ENCODE measurements around the gene ALDH1B1. TPM values are rescaled to one million over a fixed set of nuclear protein-coding genes. Genes with fewer than 3 reads are reported as not detected.
A peak's percentile ranks its signal among the peaks of the same experiment; 100 is the strongest.

The ALDH1B1 gene
- total and polyA plus RNA-seq, 2 of the 13 experiments (the other 11 are each of a cell fraction or from before 2014, with no cell fraction given) = 45.1 to 125 TPM

GRCh38 chr9:38437193-38437823, 44.8 kb downstream of the ALDH1B1 start (continued):
- TF ChIP-seq RERE (CRISPR knock-in tag; IDR thresholded peaks at IDR 0.05; ENCODE audit: low read depth) (peak; percentile 58; the same call in 1 of the 2 replicates), MED1 (CRISPR knock-in tag; IDR thresholded peaks at IDR 0.05) (peak; percentile 58; the same call in 1 of the 2 replicates), ZFP91 (CRISPR knock-in tag; IDR thresholded peaks at IDR 0.05; ENCODE audit: borderline replicate concordance) (0 out of 2 replicates have a peak, but pooled peaks have one; percentile 62), ZNF446 (CRISPR knock-in tag; IDR thresholded peaks at IDR 0.05) (no peak), REPIN1 (CRISPR knock-in tag; IDR thresholded peaks at IDR 0.05; ENCODE audit: borderline replicate concordance, low read depth) (peak; percentile 48; the same call in 1 of the 2 replicates), XBP1 (CRISPR knock-in tag; IDR thresholded peaks at IDR 0.05) (no peak), NCOA1 (CRISPR knock-in tag; IDR thresholded peaks at IDR 0.05) (0 out of 2 replicates have a peak, but pooled peaks have one; percentile 34), SAP130 (CRISPR knock-in tag; IDR thresholded peaks at IDR 0.05; ENCODE audit: low read depth) (peak; percentile 92), ZMAT3 (CRISPR knock-in tag; conservative IDR thresholded peaks at IDR 0.05) (peak; percentile 49; the same call in 1 of the 2 replicates), ZNF687 (CRISPR knock-in tag; IDR thresholded peaks at IDR 0.05) (peak; percentile 52; the same call in 1 of the 2 replicates), ELF3 (CRISPR knock-in tag; IDR thresholded peaks at IDR 0.05) (peak; percentile 100), GABPB1 (CRISPR knock-in tag; IDR thresholded peaks at IDR 0.05) (0 out of 2 replicates have a peak, but pooled peaks have one; percentile 19), ZSCAN9 (CRISPR knock-in tag; IDR thresholded peaks at IDR 0.05; ENCODE audit: borderline replicate concordance) (peak; percentile 79; the same call in 1 of the 2 replicates), ZNF503 (CRISPR knock-in tag; IDR thresholded peaks at IDR 0.05) (0 out of 2 replicates have a peak, but pooled peaks have one; percentile 24), MEF2D (CRISPR knock-in tag; IDR thresholded peaks at IDR 0.05) (peak; percentile 33; the same call in 1 of the 2 replicates), ZNF644 (CRISPR knock-in tag; IDR thresholded peaks at IDR 0.05; ENCODE audit: low read depth) (0 out of 2 replicates have a peak, but pooled peaks have one; percentile 13)

Data from HepG2 (cell line).